Measurements from ENCODE around the gene C6orf89.

The C6orf89 gene

GRCh38 chr6:36970892-36971842 lies 85.4 kb downstream of the C6orf89 start:
- FAIRE-seq = no peak

GRCh38 chr6:36971921-36972673 lies 86.3 kb downstream of the C6orf89 start:
- FAIRE-seq = no peak
- DNase-seq (ENCODE audit: insufficient read length, low spot score) = no peak
- TF ChIP-seq PAX5 (IDR thresholded peaks at IDR 0.05; ENCODE audit: insufficient read depth, low read length, severe bottlenecking) = no peak
- no peak for TF ChIP-seq POU2F2 (IDR thresholded peaks at IDR 0.05; ENCODE audit: low read depth, low read length)
- no peak for TF ChIP-seq POLR2A (IDR thresholded peaks at IDR 0.05; ENCODE audit: low read depth, low read length)
- TF ChIP-seq SPI1 (IDR thresholded peaks at IDR 0.05; ENCODE audit: low read depth, low read length) = no peak
- TF ChIP-seq TAF1 (IDR thresholded peaks at IDR 0.05; ENCODE audit: low read depth, low read length) = no peak
- no peak for TF ChIP-seq POLR2AphosphoS5 (IDR thresholded peaks at IDR 0.05; ENCODE audit: low read depth, low read length)

More at GRCh38 chr6:36970892-36971842, 85.4 kb downstream of the C6orf89 start:
- DNase-seq (ENCODE audit: insufficient read length, low spot score) = no peak
- TF ChIP-seq POLR2AphosphoS5 (IDR thresholded peaks at IDR 0.05; ENCODE audit: low read depth, low read length) (0 out of 2 replicates have a peak, but pooled peaks have one; percentile 34), POU2F2 (IDR thresholded peaks at IDR 0.05; ENCODE audit: low read depth, low read length) (no peak)

- DNase-seq (ENCODE audit: insufficient read length, low spot score) = no peak
- no peak for FAIRE-seq
- TF ChIP-seq TAF1 (IDR thresholded peaks at IDR 0.05; ENCODE audit: low read depth, low read length) (no peak), POLR2AphosphoS5 (IDR thresholded peaks at IDR 0.05; ENCODE audit: low read depth, low read length) (no peak), PAX5 (IDR thresholded peaks at IDR 0.05; ENCODE audit: insufficient read depth, low read length, severe bottlenecking) (no peak), SPI1 (IDR thresholded peaks at IDR 0.05; ENCODE audit: low read depth, low read length) (no peak), POLR2A (IDR thresholded peaks at IDR 0.05; ENCODE audit: low read depth, low read length) (no peak), POU2F2 (IDR thresholded peaks at IDR 0.05; ENCODE audit: low read depth, low read length) (no peak)
Observed at GRCh38 chr6:36973190-36973589, 87.4 kb downstream of the C6orf89 start.

GRCh38 chr6:36973647-36974046 lies 87.9 kb downstream of the C6orf89 start:
- DNase-seq (ENCODE audit: insufficient read length, low spot score) (no peak), FAIRE-seq (no peak)
- TF ChIP-seq PAX5 (IDR thresholded peaks at IDR 0.05; ENCODE audit: insufficient read depth, low read length, severe bottlenecking) (no peak), POLR2AphosphoS5 (IDR thresholded peaks at IDR 0.05; ENCODE audit: low read depth, low read length) (no peak), SPI1 (IDR thresholded peaks at IDR 0.05; ENCODE audit: low read depth, low read length) (no peak), POU2F2 (IDR thresholded peaks at IDR 0.05; ENCODE audit: low read depth, low read length) (no peak), POLR2A (IDR thresholded peaks at IDR 0.05; ENCODE audit: low read depth, low read length) (no peak), TAF1 (IDR thresholded peaks at IDR 0.05; ENCODE audit: low read depth, low read length) (no peak)

- no peak for FAIRE-seq
- no peak for DNase-seq (ENCODE audit: insufficient read length, low spot score)
- TF ChIP-seq POU2F2 (IDR thresholded peaks at IDR 0.05; ENCODE audit: low read depth, low read length) (no peak), TAF1 (IDR thresholded peaks at IDR 0.05; ENCODE audit: low read depth, low read length) (no peak), PAX5 (IDR thresholded peaks at IDR 0.05; ENCODE audit: insufficient read depth, low read length, severe bottlenecking) (no peak), SPI1 (IDR thresholded peaks at IDR 0.05; ENCODE audit: low read depth, low read length) (no peak), POLR2A (IDR thresholded peaks at IDR 0.05; ENCODE audit: low read depth, low read length) (no peak; the same call in 1 of the 2 replicates), POLR2AphosphoS5 (IDR thresholded peaks at IDR 0.05; ENCODE audit: low read depth, low read length) (no peak)
Observed at GRCh38 chr6:36975231-36976006, 89.7 kb downstream of the C6orf89 start.

GRCh38 chr6:36976007-36976264 lies 90.2 kb downstream of the C6orf89 start:
- no peak for FAIRE-seq
- TF ChIP-seq POLR2AphosphoS5 (IDR thresholded peaks at IDR 0.05; ENCODE audit: low read depth, low read length) (no peak), POLR2A (IDR thresholded peaks at IDR 0.05; ENCODE audit: low read depth, low read length) (no peak), SPI1 (IDR thresholded peaks at IDR 0.05; ENCODE audit: low read depth, low read length) (no peak), PAX5 (IDR thresholded peaks at IDR 0.05; ENCODE audit: insufficient read depth, low read length, severe bottlenecking) (no peak), TAF1 (IDR thresholded peaks at IDR 0.05; ENCODE audit: low read depth, low read length) (no peak), POU2F2 (IDR thresholded peaks at IDR 0.05; ENCODE audit: low read depth, low read length) (no peak)
- DNase-seq (ENCODE audit: insufficient read length, low spot score) = no peak

GRCh38 chr6:36976509-36976908 lies 90.8 kb downstream of the C6orf89 start:
- FAIRE-seq (no peak), DNase-seq (ENCODE audit: insufficient read length, low spot score) (no peak)
- no peak for TF ChIP-seq POU2F2 (IDR thresholded peaks at IDR 0.05; ENCODE audit: low read depth, low read length)
- no peak for TF ChIP-seq POLR2AphosphoS5 (IDR thresholded peaks at IDR 0.05; ENCODE audit: low read depth, low read length)
- TF ChIP-seq TAF1 (IDR thresholded peaks at IDR 0.05; ENCODE audit: low read depth, low read length) = no peak
- TF ChIP-seq SPI1 (IDR thresholded peaks at IDR 0.05; ENCODE audit: low read depth, low read length) = no peak
- TF ChIP-seq PAX5 (IDR thresholded peaks at IDR 0.05; ENCODE audit: insufficient read depth, low read length, severe bottlenecking) = no peak
- no peak for TF ChIP-seq POLR2A (IDR thresholded peaks at IDR 0.05; ENCODE audit: low read depth, low read length)

- no peak for TF ChIP-seq POLR2A (IDR thresholded peaks at IDR 0.05; ENCODE audit: low read depth, low read length)
- no peak for FAIRE-seq
Observed at GRCh38 chr6:36976931-36977330, 91.2 kb downstream of the C6orf89 start.

GRCh38 chr6:36977470-36977941 lies 91.8 kb downstream of the C6orf89 start:
- FAIRE-seq = no peak
- TF ChIP-seq SPI1 (IDR thresholded peaks at IDR 0.05; ENCODE audit: low read depth, low read length) (no peak), POLR2A (IDR thresholded peaks at IDR 0.05; ENCODE audit: low read depth, low read length) (no peak), POU2F2 (IDR thresholded peaks at IDR 0.05; ENCODE audit: low read depth, low read length) (no peak), TAF1 (IDR thresholded peaks at IDR 0.05; ENCODE audit: low read depth, low read length) (no peak), POLR2AphosphoS5 (IDR thresholded peaks at IDR 0.05; ENCODE audit: low read depth, low read length) (no peak; the same call in 1 of the 2 replicates), PAX5 (IDR thresholded peaks at IDR 0.05; ENCODE audit: insufficient read depth, low read length, severe bottlenecking) (no peak)
- DNase-seq (ENCODE audit: insufficient read length, low spot score) = no peak

More at GRCh38 chr6:36976931-36977330, 91.2 kb downstream of the C6orf89 start:
- DNase-seq (ENCODE audit: insufficient read length, low spot score) = no peak
